ENCODE results near the gene BPIFA1.

- TF ChIP-seq CTCF (IDR thresholded peaks at IDR 0.05) (no peak), ZFX (IDR thresholded peaks at IDR 0.05; ENCODE audit: borderline replicate concordance) (no peak)
Measured at GRCh38 chr20:33240923-33241322, 5.1 kb downstream of the BPIFA1 start.
